Astrocyte (in vitro differentiated cells and primary cell): ENCODE results near the gene CEP350.

Experiments
- EZH2 ChIP-seq: IDR thresholded peaks from 2 replicates; pipeline ENCODE4 v1.6.1; 2012; ENCODE audit warnings: mild to moderate bottlenecking, low read length, inconsistent platforms; ENCODE audit not compliant: insufficient read depth
- TF ChIP-seq, protein P1 (sequence below): IDR thresholded peaks from 2 replicates; pipeline ENCODE4 v1.5.1; 2011; ENCODE audit warnings: low read depth, mild to moderate bottlenecking, inconsistent platforms, low read length, moderate library complexity; ENCODE audit not compliant: insufficient read depth

- TF ChIP-seq, protein P1, sequence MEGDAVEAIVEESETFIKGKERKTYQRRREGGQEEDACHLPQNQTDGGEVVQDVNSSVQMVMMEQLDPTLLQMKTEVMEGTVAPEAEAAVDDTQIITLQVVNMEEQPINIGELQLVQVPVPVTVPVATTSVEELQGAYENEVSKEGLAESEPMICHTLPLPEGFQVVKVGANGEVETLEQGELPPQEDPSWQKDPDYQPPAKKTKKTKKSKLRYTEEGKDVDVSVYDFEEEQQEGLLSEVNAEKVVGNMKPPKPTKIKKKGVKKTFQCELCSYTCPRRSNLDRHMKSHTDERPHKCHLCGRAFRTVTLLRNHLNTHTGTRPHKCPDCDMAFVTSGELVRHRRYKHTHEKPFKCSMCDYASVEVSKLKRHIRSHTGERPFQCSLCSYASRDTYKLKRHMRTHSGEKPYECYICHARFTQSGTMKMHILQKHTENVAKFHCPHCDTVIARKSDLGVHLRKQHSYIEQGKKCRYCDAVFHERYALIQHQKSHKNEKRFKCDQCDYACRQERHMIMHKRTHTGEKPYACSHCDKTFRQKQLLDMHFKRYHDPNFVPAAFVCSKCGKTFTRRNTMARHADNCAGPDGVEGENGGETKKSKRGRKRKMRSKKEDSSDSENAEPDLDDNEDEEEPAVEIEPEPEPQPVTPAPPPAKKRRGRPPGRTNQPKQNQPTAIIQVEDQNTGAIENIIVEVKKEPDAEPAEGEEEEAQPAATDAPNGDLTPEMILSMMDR: no peak
- TF ChIP-seq EZH2: no peak
Observed at GRCh38 chr1:179921472-179921871, 33.1 kb upstream of the CEP350 start.
